K562 (cell line): Measurements from ENCODE around the gene YPEL2. TPM values are rescaled to one million over a fixed set of nuclear protein-coding genes. Genes with fewer than 3 reads are reported as not detected.

Source experiments
- CCAR2 ChIP-seq: fragments of 200-400 bp; formaldehyde crosslinking; IDR thresholded peaks from 2 replicates; pipeline ENCODE4 v1.6.1; 2017; ENCODE audit warnings: mild to moderate bottlenecking, low read depth, low read length
- HLTF ChIP-seq: fragments of 450-650 bp; IDR thresholded peaks from 2 replicates; pipeline ENCODE4 v1.6.1; 2016
- PCBP2 ChIP-seq: fragments of 200-400 bp; formaldehyde crosslinking; IDR thresholded peaks from 2 replicates; pipeline ENCODE4 v1.6.1; 2018; ENCODE audit warnings: low read length, low read depth, mild to moderate bottlenecking, moderate library complexity; ENCODE audit not compliant: poor library complexity, severe bottlenecking
- RBM17 ChIP-seq: fragments of 200-400 bp; formaldehyde crosslinking; IDR thresholded peaks from 2 replicates; pipeline ENCODE4 v1.6.1; 2017; ENCODE audit warnings: low read depth, mild to moderate bottlenecking, low read length, borderline replicate concordance
- RBM22 ChIP-seq: fragments of 200-400 bp; formaldehyde crosslinking; IDR thresholded peaks from 2 replicates; pipeline ENCODE4 v1.6.1; 2018; ENCODE audit warnings: low read length, low read depth; ENCODE audit not compliant: poor library complexity, severe bottlenecking
- SP2 ChIP-seq: IDR thresholded peaks from 2 replicates; pipeline ENCODE4 v1.6.1; 2011; ENCODE audit warnings: mild to moderate bottlenecking, low read depth, low read length, moderate library complexity; ENCODE audit not compliant: poor library complexity, severe bottlenecking; ENCODE audit errors: extremely low read depth
- TAL1 ChIP-seq: fragments of 450-650 bp; IDR thresholded peaks from 2 replicates; pipeline ENCODE4 v1.6.1; 2016; ENCODE audit warnings: mild to moderate bottlenecking
- ZNF444 ChIP-seq: fragments of 250-450 bp; sonication (Bioruptor Pico); IDR thresholded peaks from 2 replicates; pipeline ENCODE4 v1.4.0; 2020; ENCODE audit warnings: mild to moderate bottlenecking, moderate library complexity
- ZNF695 ChIP-seq: fragments of 450-650 bp; formaldehyde crosslinking; IDR thresholded peaks from 2 replicates; pipeline ENCODE4 v1.4.0; 2020; ENCODE audit warnings: mild to moderate bottlenecking, moderate library complexity
- polyA plus RNA-seq, 8 experiments: library from polyadenylated mRNA; depleted of rRNA in 4 of 8; stranded (reverse) in 5 of 8; unstranded in 3 of 8; fragments of >200 nt; fragmentation: Nextera tagmentation in 2 of 8; fragmentation: Illumina TruSeq in 1 of 8; extraction: Ambion mirVana in 2 of 8; extraction: Trizol in 1 of 8; gene quantifications; 2 replicates each; pipeline versions ENCODE4 v1.2.1 to v1.2.3, GENCODE V29; 2011 to 2014; ENCODE audit warnings: inconsistent platforms in 1 of 8, missing spikeins in 1 of 8
- total RNA-seq, 7 experiments: library from RNA; depleted of rRNA in 6 of 7; stranded (reverse); fragments of >200 nt in 6 of 7; fragmentation: Illumina TruSeq in 2 of 7; extraction: Trizol in 2 of 7; gene quantifications; 2 replicates each; pipeline versions ENCODE4 v1.2.1 to v1.2.3, GENCODE V29; 2011 to 2021; ENCODE audit warnings: low replicate concordance in 1 of 7
- TF ChIP-seq, protein P1 (sequence below): fragments of 200-600 bp; sonication (generic); IDR thresholded peaks from one replicate; pipeline ENCODE4 v1.6.1; 2012; ENCODE audit warnings: mild to moderate bottlenecking, low read depth, low read length, inconsistent platforms
- TF ChIP-seq, protein P2 (sequence below): fragments of 200-800 bp; sonication (Bioruptor generic); IDR thresholded peaks from 2 replicates; pipeline ENCODE4 v1.6.1; 2017; ENCODE audit warnings: missing genetic modification characterization, missing compliant biosample characterization
- TF ChIP-seq, protein P3 (sequence below): IDR thresholded peaks from 2 replicates; pipeline ENCODE4 v1.6.1; 2011; ENCODE audit warnings: borderline replicate concordance, low read depth, mild to moderate bottlenecking, moderate library complexity, low read length; ENCODE audit not compliant: insufficient read depth, poor library complexity, severe bottlenecking

YPEL2 gene
- total and polyA plus RNA-seq, 9 of the 15 experiments (the other 6 are each of a cell fraction or from before 2014, with no cell fraction given): 0.11 to 2.4 (median 0.47) TPM

DNA sequence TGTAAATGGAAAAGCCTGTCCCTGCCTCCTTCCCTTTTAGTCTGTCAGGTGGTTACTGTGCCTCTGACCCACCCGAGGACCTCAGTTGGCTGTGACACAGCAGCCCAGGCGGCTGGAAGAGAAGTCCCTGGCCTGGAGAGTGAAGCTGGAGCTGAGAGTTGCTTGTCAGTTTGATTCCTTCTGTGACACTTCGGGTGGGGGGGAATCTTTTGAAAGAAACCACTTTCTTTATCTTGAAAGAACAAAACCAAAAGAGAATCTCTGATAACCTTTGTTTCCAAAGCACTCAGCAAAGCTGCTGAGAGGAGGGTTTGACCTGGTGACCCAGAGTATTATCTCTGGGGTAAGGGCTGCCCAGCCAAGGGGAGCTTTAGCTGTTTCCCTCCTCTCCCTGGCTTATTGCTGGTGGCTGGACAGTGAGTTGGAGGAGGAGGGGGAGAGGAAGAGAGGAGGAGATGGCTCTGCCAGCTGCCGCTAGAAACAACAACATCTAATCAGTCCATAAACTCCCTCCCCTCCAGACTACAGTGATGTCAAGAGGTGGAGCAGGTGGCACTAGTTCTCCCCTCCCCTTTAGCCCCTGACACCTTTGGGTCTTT is 34.0 kb downstream of the YPEL2 start (continued):
- TF ChIP-seq, protein P1, sequence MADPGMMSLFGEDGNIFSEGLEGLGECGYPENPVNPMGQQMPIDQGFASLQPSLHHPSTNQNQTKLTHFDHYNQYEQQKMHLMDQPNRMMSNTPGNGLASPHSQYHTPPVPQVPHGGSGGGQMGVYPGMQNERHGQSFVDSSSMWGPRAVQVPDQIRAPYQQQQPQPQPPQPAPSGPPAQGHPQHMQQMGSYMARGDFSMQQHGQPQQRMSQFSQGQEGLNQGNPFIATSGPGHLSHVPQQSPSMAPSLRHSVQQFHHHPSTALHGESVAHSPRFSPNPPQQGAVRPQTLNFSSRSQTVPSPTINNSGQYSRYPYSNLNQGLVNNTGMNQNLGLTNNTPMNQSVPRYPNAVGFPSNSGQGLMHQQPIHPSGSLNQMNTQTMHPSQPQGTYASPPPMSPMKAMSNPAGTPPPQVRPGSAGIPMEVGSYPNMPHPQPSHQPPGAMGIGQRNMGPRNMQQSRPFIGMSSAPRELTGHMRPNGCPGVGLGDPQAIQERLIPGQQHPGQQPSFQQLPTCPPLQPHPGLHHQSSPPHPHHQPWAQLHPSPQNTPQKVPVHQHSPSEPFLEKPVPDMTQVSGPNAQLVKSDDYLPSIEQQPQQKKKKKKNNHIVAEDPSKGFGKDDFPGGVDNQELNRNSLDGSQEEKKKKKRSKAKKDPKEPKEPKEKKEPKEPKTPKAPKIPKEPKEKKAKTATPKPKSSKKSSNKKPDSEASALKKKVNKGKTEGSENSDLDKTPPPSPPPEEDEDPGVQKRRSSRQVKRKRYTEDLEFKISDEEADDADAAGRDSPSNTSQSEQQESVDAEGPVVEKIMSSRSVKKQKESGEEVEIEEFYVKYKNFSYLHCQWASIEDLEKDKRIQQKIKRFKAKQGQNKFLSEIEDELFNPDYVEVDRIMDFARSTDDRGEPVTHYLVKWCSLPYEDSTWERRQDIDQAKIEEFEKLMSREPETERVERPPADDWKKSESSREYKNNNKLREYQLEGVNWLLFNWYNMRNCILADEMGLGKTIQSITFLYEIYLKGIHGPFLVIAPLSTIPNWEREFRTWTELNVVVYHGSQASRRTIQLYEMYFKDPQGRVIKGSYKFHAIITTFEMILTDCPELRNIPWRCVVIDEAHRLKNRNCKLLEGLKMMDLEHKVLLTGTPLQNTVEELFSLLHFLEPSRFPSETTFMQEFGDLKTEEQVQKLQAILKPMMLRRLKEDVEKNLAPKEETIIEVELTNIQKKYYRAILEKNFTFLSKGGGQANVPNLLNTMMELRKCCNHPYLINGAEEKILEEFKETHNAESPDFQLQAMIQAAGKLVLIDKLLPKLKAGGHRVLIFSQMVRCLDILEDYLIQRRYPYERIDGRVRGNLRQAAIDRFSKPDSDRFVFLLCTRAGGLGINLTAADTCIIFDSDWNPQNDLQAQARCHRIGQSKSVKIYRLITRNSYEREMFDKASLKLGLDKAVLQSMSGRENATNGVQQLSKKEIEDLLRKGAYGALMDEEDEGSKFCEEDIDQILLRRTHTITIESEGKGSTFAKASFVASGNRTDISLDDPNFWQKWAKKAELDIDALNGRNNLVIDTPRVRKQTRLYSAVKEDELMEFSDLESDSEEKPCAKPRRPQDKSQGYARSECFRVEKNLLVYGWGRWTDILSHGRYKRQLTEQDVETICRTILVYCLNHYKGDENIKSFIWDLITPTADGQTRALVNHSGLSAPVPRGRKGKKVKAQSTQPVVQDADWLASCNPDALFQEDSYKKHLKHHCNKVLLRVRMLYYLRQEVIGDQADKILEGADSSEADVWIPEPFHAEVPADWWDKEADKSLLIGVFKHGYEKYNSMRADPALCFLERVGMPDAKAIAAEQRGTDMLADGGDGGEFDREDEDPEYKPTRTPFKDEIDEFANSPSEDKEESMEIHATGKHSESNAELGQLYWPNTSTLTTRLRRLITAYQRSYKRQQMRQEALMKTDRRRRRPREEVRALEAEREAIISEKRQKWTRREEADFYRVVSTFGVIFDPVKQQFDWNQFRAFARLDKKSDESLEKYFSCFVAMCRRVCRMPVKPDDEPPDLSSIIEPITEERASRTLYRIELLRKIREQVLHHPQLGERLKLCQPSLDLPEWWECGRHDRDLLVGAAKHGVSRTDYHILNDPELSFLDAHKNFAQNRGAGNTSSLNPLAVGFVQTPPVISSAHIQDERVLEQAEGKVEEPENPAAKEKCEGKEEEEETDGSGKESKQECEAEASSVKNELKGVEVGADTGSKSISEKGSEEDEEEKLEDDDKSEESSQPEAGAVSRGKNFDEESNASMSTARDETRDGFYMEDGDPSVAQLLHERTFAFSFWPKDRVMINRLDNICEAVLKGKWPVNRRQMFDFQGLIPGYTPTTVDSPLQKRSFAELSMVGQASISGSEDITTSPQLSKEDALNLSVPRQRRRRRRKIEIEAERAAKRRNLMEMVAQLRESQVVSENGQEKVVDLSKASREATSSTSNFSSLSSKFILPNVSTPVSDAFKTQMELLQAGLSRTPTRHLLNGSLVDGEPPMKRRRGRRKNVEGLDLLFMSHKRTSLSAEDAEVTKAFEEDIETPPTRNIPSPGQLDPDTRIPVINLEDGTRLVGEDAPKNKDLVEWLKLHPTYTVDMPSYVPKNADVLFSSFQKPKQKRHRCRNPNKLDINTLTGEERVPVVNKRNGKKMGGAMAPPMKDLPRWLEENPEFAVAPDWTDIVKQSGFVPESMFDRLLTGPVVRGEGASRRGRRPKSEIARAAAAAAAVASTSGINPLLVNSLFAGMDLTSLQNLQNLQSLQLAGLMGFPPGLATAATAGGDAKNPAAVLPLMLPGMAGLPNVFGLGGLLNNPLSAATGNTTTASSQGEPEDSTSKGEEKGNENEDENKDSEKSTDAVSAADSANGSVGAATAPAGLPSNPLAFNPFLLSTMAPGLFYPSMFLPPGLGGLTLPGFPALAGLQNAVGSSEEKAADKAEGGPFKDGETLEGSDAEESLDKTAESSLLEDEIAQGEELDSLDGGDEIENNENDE: no peak
- no peak for TF ChIP-seq CCAR2
- TF ChIP-seq, protein P2, sequence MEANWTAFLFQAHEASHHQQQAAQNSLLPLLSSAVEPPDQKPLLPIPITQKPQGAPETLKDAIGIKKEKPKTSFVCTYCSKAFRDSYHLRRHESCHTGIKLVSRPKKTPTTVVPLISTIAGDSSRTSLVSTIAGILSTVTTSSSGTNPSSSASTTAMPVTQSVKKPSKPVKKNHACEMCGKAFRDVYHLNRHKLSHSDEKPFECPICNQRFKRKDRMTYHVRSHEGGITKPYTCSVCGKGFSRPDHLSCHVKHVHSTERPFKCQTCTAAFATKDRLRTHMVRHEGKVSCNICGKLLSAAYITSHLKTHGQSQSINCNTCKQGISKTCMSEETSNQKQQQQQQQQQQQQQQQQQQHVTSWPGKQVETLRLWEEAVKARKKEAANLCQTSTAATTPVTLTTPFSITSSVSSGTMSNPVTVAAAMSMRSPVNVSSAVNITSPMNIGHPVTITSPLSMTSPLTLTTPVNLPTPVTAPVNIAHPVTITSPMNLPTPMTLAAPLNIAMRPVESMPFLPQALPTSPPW (CRISPR knock-in tag): peak; percentile 92
- no peak for TF ChIP-seq ZNF695 (CRISPR knock-in tag)
- no peak for TF ChIP-seq SP2
- no peak for TF ChIP-seq ZNF444 (CRISPR knock-in tag)
- TF ChIP-seq, protein P3, sequence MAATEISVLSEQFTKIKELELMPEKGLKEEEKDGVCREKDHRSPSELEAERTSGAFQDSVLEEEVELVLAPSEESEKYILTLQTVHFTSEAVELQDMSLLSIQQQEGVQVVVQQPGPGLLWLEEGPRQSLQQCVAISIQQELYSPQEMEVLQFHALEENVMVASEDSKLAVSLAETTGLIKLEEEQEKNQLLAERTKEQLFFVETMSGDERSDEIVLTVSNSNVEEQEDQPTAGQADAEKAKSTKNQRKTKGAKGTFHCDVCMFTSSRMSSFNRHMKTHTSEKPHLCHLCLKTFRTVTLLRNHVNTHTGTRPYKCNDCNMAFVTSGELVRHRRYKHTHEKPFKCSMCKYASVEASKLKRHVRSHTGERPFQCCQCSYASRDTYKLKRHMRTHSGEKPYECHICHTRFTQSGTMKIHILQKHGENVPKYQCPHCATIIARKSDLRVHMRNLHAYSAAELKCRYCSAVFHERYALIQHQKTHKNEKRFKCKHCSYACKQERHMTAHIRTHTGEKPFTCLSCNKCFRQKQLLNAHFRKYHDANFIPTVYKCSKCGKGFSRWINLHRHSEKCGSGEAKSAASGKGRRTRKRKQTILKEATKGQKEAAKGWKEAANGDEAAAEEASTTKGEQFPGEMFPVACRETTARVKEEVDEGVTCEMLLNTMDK: no peak
- TF ChIP-seq HLTF: 0 out of 2 replicates have a peak, but pooled peaks have one; percentile 43
- no peak for TF ChIP-seq PCBP2
- no peak for TF ChIP-seq RBM22
- TF ChIP-seq RBM17: no peak
- peak; percentile 95 for TF ChIP-seq TAL1
